Epithelial cell of prostate (primary cell): Measurements from ENCODE around the gene TCF12.

ENCODE experiments used
- DNase-seq: peaks from one replicate; pipeline ENCODE4 v3.0.0-alpha.2; 2011; ENCODE audit warnings: low read depth, low spot score
- H3K27ac ChIP-seq: fragments of 450-650 bp; 2 replicates; pipeline ENCODE4 v1.5.1; 2017; ENCODE audit warnings: mild to moderate bottlenecking

TCF12 gene

GRCh38 chr15:57038040-57038439, 119.6 kb downstream of the TCF12 start:
- DNase-seq: no peak
- H3K27ac ChIP-seq: no peak overlapping the region

- H3K27ac ChIP-seq: no peak overlapping the region
- no peak for DNase-seq
These were observed 120.1 kb downstream of the TCF12 start for GRCh38 chr15:57038496-57038895.

GRCh38 chr15:57041416-57041815, 123.0 kb downstream of the TCF12 start:
- DNase-seq: no peak
- no peak overlapping the region for H3K27ac ChIP-seq

- no peak for DNase-seq
- peak overlapping the region; percentile 32 for H3K27ac ChIP-seq
These were observed 125.7 kb downstream of the TCF12 start for GRCh38 chr15:57044072-57044702.

- H3K27ac ChIP-seq: no peak overlapping the region
These were observed 126.5 kb downstream of the TCF12 start for GRCh38 chr15:57044970-57045369.

GRCh38 chr15:57045741-57046382, 127.4 kb downstream of the TCF12 start:
- no peak for DNase-seq
- no peak overlapping the region for H3K27ac ChIP-seq

More at GRCh38 chr15:57044970-57045369, 126.5 kb downstream of the TCF12 start:
- no peak for DNase-seq

- DNase-seq: no peak
- H3K27ac ChIP-seq: no peak overlapping the region
These were observed 130.6 kb downstream of the TCF12 start for GRCh38 chr15:57048930-57049549.

GRCh38 chr15:57053470-57053869, 135.0 kb downstream of the TCF12 start:
- no peak overlapping the region for H3K27ac ChIP-seq
- no peak for DNase-seq

GRCh38 chr15:57054204-57054750, 135.8 kb downstream of the TCF12 start:
- no peak for DNase-seq
- no peak overlapping the region for H3K27ac ChIP-seq

- no peak for DNase-seq
- H3K27ac ChIP-seq: no peak overlapping the region
These were observed 137.9 kb downstream of the TCF12 start for GRCh38 chr15:57056357-57056756.

GRCh38 chr15:57057134-57057930, 138.9 kb downstream of the TCF12 start:
- H3K27ac ChIP-seq: peak overlapping the region; percentile 87
- no peak for DNase-seq

- peak overlapping the region; percentile 87 for H3K27ac ChIP-seq
- no peak for DNase-seq
These were observed 140.7 kb downstream of the TCF12 start for GRCh38 chr15:57059026-57059660.

GRCh38 chr15:57060799-57061198, 142.4 kb downstream of the TCF12 start:
- peak overlapping the region; percentile 87 for H3K27ac ChIP-seq
- DNase-seq: peak; percentile 43

- H3K27ac ChIP-seq: peak overlapping the region; percentile 87
- no peak for DNase-seq
These were observed 142.8 kb downstream of the TCF12 start for GRCh38 chr15:57061281-57061680.

GRCh38 chr15:57061696-57062095, 143.3 kb downstream of the TCF12 start:
- peak overlapping the region; percentile 87 for H3K27ac ChIP-seq
- no peak for DNase-seq

GRCh38 chr15:57064033-57064432, 145.6 kb downstream of the TCF12 start:
- H3K27ac ChIP-seq: no peak overlapping the region
- no peak for DNase-seq

- DNase-seq: no peak
- H3K27ac ChIP-seq: no peak overlapping the region
These were observed 151.0 kb downstream of the TCF12 start for GRCh38 chr15:57069423-57069822.

- H3K27ac ChIP-seq: no peak overlapping the region
- no peak for DNase-seq
These were observed 152.2 kb downstream of the TCF12 start for GRCh38 chr15:57070674-57071073.

GRCh38 chr15:57079446-57079845, 161.0 kb downstream of the TCF12 start:
- H3K27ac ChIP-seq: no peak overlapping the region
- no peak for DNase-seq
